HCT116 (cell line): Measurements from ENCODE around the gene SMG9. TPM values are rescaled to one million over a fixed set of nuclear protein-coding genes. Genes with fewer than 3 reads are reported as not detected.

Experiments
- ATAC-seq: fragments of 200-7000 bp; cut with Tn5 transposase; 2 replicates; pipeline ENCODE4 v1.9.1; 2020; ENCODE audit warnings: mild to moderate bottlenecking, moderate library complexity
- BruUV-seq: library from RNA; stranded (reverse); fragments of 400-500 nt; replicated peaks from 2 replicates; lab custom pipeline; 2021; lab: Mats Ljungman, UMichigan
- CTCF ChIA-PET: fragments of 300-600 bp; sonication (Branson Sonifier 250); formaldehyde crosslinking; loops from one replicate; lab custom pipeline; 2021; ENCODE audit warnings: antibody characterized with exemption; lab: Charles Lee
- POLR2A ChIA-PET: fragments of 300-600, 350-600 bp; sonication (Branson Sonifier 250); formaldehyde crosslinking; loops from one replicate; lab custom pipeline; 2021; ENCODE audit warnings: antibody characterized with exemption; lab: Charles Lee
- RAD21 ChIA-PET, 2 experiments: fragments of 300-600 bp; sonication (Branson Sonifier 250); formaldehyde crosslinking; loops; one replicate each; lab custom pipeline; 2023; ENCODE audit warnings: low total read pairs in 2 of 2; ENCODE audit not compliant: uncharacterized antibody in 2 of 2, unreplicated experiment in 2 of 2, low non-redundant PET in 1 of 2; lab: Charles Lee
- DNase-seq: peaks from one replicate; pipeline ENCODE4 v3.0.0-alpha.2; 2010; ENCODE audit warnings: low read depth, low spot score
- H2AFZ ChIP-seq: fragments of 200-600 bp; shearing (Covaris generic), sonication (generic); 2 replicates; pipeline ENCODE4 v1.6.1; 2017; ENCODE audit warnings: low read depth, mixed run types, mixed read lengths, antibody characterized with exemption, low read length; ENCODE audit not compliant: poor library complexity, severe bottlenecking
- H3K27ac ChIP-seq: 2 replicates; pipeline ENCODE4 v1.5.1; 2012; ENCODE audit warnings: low read depth, low read length
- H3K27me3 ChIP-seq: fragments of 200-600 bp; sonication (generic); 2 replicates; pipeline ENCODE4 v1.6.1; 2016; ENCODE audit warnings: mixed run types, low read length, mixed read lengths; ENCODE audit not compliant: insufficient read depth
- H3K36me3 ChIP-seq, 2 experiments: fragments of 200-500 bp in 1 of 2; fragments of 200-600 bp in 1 of 2; sonication (Bioruptor generic) in 1 of 2; sonication (generic) in 1 of 2; 2 replicates each; pipeline versions ENCODE4 v1.5.1 to v1.6.1; 2014 to 2016; ENCODE audit warnings: low read length in 2 of 2, inconsistent platforms in 1 of 2, mixed read lengths in 1 of 2, mixed run types in 1 of 2; ENCODE audit not compliant: insufficient read depth in 2 of 2, control insufficient read depth in 1 of 2
- H3K4me1 ChIP-seq, 2 experiments: fragments of 200-600 bp in 1 of 2; sonication (generic) in 1 of 2; 2 replicates each; pipeline versions ENCODE4 v1.5.1 to v1.6.1; 2012 to 2017; ENCODE audit warnings: low read length in 2 of 2, inconsistent platforms in 1 of 2, mild to moderate bottlenecking in 1 of 2, mixed read lengths in 1 of 2, mixed run types in 1 of 2, moderate library complexity in 1 of 2; ENCODE audit not compliant: insufficient read depth in 2 of 2, control insufficient read depth in 1 of 2
- H3K4me2 ChIP-seq: fragments of 200-600 bp; sonication (generic); 2 replicates; pipeline ENCODE4 v1.6.1; 2017; ENCODE audit warnings: mixed run types, low read length, mixed read lengths
- H3K4me3 ChIP-seq, 2 experiments: fragments of 200-600 bp in 1 of 2; sonication (generic) in 1 of 2; replicated peaks in 1 of 2; 2 replicates each; pipeline ENCODE4 v1.5.1; 2011 to 2016; ENCODE audit warnings: low read length in 2 of 2, control low read depth in 1 of 2, low read depth in 1 of 2, mild to moderate bottlenecking in 1 of 2, mixed read lengths in 1 of 2, mixed run types in 1 of 2
- H3K79me2 ChIP-seq: fragments of 200-600 bp; sonication (generic); 2 replicates; pipeline ENCODE4 v1.6.1; 2017; ENCODE audit warnings: mild to moderate bottlenecking, mixed run types, low read length, moderate library complexity, mixed read lengths; ENCODE audit not compliant: insufficient read depth
- H3K9ac ChIP-seq: fragments of 200-600 bp; sonication (generic); 2 replicates; pipeline ENCODE4 v1.6.1; 2016; ENCODE audit warnings: low read length, mixed read lengths
- H3K9me2 ChIP-seq: fragments of 200-600 bp; sonication (generic), shearing (Covaris generic); 2 replicates; pipeline ENCODE4 v1.6.1; 2017; ENCODE audit warnings: mixed run types, mild to moderate bottlenecking, moderate library complexity; ENCODE audit not compliant: insufficient read depth
- H3K9me3 ChIP-seq, 2 experiments: fragments of 200-500 bp in 1 of 2; fragments of 200-600 bp in 1 of 2; sonication (Bioruptor generic) in 1 of 2; sonication (generic) in 1 of 2; 2 replicates each; pipeline ENCODE4 v1.6.1; 2014 to 2017; ENCODE audit warnings: low read length in 2 of 2, mixed read lengths in 2 of 2, inconsistent platforms in 1 of 2, low read depth in 1 of 2, mild to moderate bottlenecking in 1 of 2, mixed run types in 1 of 2, moderate library complexity in 1 of 2; ENCODE audit not compliant: control insufficient read depth in 1 of 2, insufficient read depth in 1 of 2
- H4K20me1 ChIP-seq: fragments of 200-600 bp; sonication (generic), shearing (Covaris generic); 2 replicates; pipeline ENCODE4 v1.6.1; 2017; ENCODE audit warnings: mixed run types, mild to moderate bottlenecking, moderate library complexity; ENCODE audit not compliant: insufficient read depth
- EGR1 ChIP-seq: IDR thresholded peaks from 2 replicates; pipeline ENCODE4 v1.6.1; 2012; ENCODE audit warnings: low read depth
- EZH2 ChIP-seq: fragments of 200-600 bp; sonication (generic); IDR thresholded peaks from 2 replicates; pipeline ENCODE4 v1.6.1; 2017; ENCODE audit warnings: antibody characterized with exemption, mixed run types
- FOSL1 ChIP-seq: IDR thresholded peaks from 2 replicates; pipeline ENCODE4 v1.6.1; 2012; ENCODE audit warnings: low read depth
- JUND ChIP-seq: IDR thresholded peaks from 2 replicates; pipeline ENCODE4 v1.6.1; 2012
- POLR2A ChIP-seq: IDR thresholded peaks from 2 replicates; pipeline ENCODE4 v1.7.0; 2011; ENCODE audit warnings: borderline replicate concordance; ENCODE audit not compliant: insufficient read depth, insufficient read length; ENCODE audit errors: extremely low read depth
- POLR2AphosphoS5 ChIP-seq: IDR thresholded peaks from 2 replicates; pipeline ENCODE4 v1.6.1; 2011; ENCODE audit warnings: mild to moderate bottlenecking, low read depth, low read length, moderate library complexity
- RAD21 ChIP-seq: IDR thresholded peaks from 2 replicates; pipeline ENCODE4 v1.6.1; 2012; ENCODE audit warnings: low read depth, mild to moderate bottlenecking
- SIN3A ChIP-seq: IDR thresholded peaks from 2 replicates; pipeline ENCODE4 v1.6.1; 2012; ENCODE audit warnings: low read depth
- SP1 ChIP-seq: IDR thresholded peaks from 2 replicates; pipeline ENCODE4 v1.6.1; 2012; ENCODE audit warnings: low read depth
- TCF7L2 ChIP-seq: IDR thresholded peaks from 2 replicates; pipeline ENCODE4 v1.7.0; 2011; ENCODE audit warnings: borderline replicate concordance, inconsistent platforms; ENCODE audit not compliant: insufficient read depth, insufficient read length; ENCODE audit errors: extremely low read depth
- YY1 ChIP-seq: IDR thresholded peaks from 2 replicates; pipeline ENCODE4 v1.6.1; 2011; ENCODE audit warnings: low read length, low read depth, moderate library complexity, mild to moderate bottlenecking; ENCODE audit not compliant: insufficient replicate concordance; ENCODE audit errors: extremely low read depth
- intact Hi-C: fragments of 100-400 bp; cut with micrococcal nuclease; formaldehyde crosslinking; loops from 2 replicates; pipeline ENCODE4 v1.10.0; 2022
- total RNA-seq: library from RNA; stranded (reverse); gene quantifications from one replicate; pipeline ENCODE4 v1.2.1, GENCODE V29; 2021; ENCODE audit not compliant: unreplicated experiment
- TF ChIP-seq, protein P1 (sequence below): IDR thresholded peaks from 2 replicates; pipeline ENCODE4 v1.6.1; 2012
- TF ChIP-seq, protein P2 (sequence below), 3 experiments: fragments of 200-600 bp in 1 of 3; sonication (generic) in 1 of 3; IDR thresholded peaks in 2 of 3; conservative IDR thresholded peaks in 1 of 3; 2 replicates each; pipeline ENCODE4 v1.5.1; 2012 to 2017; ENCODE audit warnings: low read depth in 2 of 3, low read length in 2 of 3, antibody characterized with exemption in 1 of 3, borderline replicate concordance in 1 of 3, control low read depth in 1 of 3, mild to moderate bottlenecking in 1 of 3, mixed read lengths in 1 of 3, mixed run types in 1 of 3, moderate library complexity in 1 of 3; ENCODE audit not compliant: insufficient read depth in 1 of 3
- TF ChIP-seq, protein P3 (sequence below): IDR thresholded peaks from 2 replicates; pipeline ENCODE4 v1.6.1; 2012; ENCODE audit warnings: low read depth
- TF ChIP-seq, protein P4 (sequence below): IDR thresholded peaks from 2 replicates; pipeline ENCODE4 v1.6.1; 2012

Gene SMG9
- total RNA-seq, 1 experiment from 2014 or later = 80.2 TPM

DNA sequence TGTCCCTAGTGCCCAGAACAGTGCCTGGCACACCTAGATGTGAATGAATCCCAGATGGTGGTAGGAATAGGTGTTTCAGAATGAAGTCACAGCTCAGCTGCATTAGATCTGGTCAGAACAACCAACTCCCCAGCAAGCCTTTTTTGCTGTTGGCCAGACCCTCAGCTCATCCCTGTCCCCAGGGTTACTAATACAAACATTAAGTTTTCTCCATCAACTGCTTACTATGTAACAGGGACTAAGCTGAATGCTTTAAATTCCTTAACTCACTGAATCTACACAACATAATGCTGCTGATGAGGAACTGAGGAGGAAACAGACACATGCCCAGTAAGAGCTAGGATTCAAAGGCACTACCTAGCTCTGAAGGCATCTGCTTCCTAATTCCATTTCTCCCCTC, 18.8 kb downstream of the SMG9 start:
- H3K9me2 ChIP-seq = no peaks in the 10 kb centered on the region
- no peak for DNase-seq
- no peak overlapping the region for H3K4me2 ChIP-seq
- no peak overlapping the region for H3K27ac ChIP-seq
- BruUV-seq = TSS peak; percentile 14
- RAD21 ChIA-PET = no interaction called here
- no peak for ATAC-seq
- no peaks in the 10 kb centered on the region for H3K27me3 ChIP-seq
- H3K9me3 ChIP-seq = no peaks in the 10 kb centered on the region
- intact Hi-C loops = no loop called here
- H3K79me2 ChIP-seq = no peaks in the 10 kb centered on the region; the same call in 1 of the 2 replicates
- H2AFZ ChIP-seq = no peak overlapping the region
- no peak for TF ChIP-seq POLR2A
- no peak for TF ChIP-seq SP1
- TF ChIP-seq POLR2AphosphoS5 = no peak
- TF ChIP-seq, protein P1, sequence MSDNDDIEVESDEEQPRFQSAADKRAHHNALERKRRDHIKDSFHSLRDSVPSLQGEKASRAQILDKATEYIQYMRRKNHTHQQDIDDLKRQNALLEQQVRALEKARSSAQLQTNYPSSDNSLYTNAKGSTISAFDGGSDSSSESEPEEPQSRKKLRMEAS = no peak
- TF ChIP-seq YY1 = no peak
- TF ChIP-seq EZH2 = no peak
- TF ChIP-seq TCF7L2 = no peak
- no peak for TF ChIP-seq JUND
- TF ChIP-seq, protein P2, sequence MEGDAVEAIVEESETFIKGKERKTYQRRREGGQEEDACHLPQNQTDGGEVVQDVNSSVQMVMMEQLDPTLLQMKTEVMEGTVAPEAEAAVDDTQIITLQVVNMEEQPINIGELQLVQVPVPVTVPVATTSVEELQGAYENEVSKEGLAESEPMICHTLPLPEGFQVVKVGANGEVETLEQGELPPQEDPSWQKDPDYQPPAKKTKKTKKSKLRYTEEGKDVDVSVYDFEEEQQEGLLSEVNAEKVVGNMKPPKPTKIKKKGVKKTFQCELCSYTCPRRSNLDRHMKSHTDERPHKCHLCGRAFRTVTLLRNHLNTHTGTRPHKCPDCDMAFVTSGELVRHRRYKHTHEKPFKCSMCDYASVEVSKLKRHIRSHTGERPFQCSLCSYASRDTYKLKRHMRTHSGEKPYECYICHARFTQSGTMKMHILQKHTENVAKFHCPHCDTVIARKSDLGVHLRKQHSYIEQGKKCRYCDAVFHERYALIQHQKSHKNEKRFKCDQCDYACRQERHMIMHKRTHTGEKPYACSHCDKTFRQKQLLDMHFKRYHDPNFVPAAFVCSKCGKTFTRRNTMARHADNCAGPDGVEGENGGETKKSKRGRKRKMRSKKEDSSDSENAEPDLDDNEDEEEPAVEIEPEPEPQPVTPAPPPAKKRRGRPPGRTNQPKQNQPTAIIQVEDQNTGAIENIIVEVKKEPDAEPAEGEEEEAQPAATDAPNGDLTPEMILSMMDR (IDR thresholded peaks at IDR 0.05 in 2 of 3, conservative IDR thresholded peaks at IDR 0.05 in 1 of 3; ENCODE audit: borderline replicate concordance in 1 of 3, insufficient read depth in 1 of 3, low read depth in 2 of 3, low read length in 2 of 3) = no peak
- no peak for TF ChIP-seq EGR1
- TF ChIP-seq FOSL1 = no peak
- no peak for TF ChIP-seq SIN3A
- TF ChIP-seq, protein P3, sequence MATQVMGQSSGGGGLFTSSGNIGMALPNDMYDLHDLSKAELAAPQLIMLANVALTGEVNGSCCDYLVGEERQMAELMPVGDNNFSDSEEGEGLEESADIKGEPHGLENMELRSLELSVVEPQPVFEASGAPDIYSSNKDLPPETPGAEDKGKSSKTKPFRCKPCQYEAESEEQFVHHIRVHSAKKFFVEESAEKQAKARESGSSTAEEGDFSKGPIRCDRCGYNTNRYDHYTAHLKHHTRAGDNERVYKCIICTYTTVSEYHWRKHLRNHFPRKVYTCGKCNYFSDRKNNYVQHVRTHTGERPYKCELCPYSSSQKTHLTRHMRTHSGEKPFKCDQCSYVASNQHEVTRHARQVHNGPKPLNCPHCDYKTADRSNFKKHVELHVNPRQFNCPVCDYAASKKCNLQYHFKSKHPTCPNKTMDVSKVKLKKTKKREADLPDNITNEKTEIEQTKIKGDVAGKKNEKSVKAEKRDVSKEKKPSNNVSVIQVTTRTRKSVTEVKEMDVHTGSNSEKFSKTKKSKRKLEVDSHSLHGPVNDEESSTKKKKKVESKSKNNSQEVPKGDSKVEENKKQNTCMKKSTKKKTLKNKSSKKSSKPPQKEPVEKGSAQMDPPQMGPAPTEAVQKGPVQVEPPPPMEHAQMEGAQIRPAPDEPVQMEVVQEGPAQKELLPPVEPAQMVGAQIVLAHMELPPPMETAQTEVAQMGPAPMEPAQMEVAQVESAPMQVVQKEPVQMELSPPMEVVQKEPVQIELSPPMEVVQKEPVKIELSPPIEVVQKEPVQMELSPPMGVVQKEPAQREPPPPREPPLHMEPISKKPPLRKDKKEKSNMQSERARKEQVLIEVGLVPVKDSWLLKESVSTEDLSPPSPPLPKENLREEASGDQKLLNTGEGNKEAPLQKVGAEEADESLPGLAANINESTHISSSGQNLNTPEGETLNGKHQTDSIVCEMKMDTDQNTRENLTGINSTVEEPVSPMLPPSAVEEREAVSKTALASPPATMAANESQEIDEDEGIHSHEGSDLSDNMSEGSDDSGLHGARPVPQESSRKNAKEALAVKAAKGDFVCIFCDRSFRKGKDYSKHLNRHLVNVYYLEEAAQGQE = no peak
- TF ChIP-seq, protein P4, sequence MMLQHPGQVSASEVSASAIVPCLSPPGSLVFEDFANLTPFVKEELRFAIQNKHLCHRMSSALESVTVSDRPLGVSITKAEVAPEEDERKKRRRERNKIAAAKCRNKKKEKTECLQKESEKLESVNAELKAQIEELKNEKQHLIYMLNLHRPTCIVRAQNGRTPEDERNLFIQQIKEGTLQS = no peak
- TF ChIP-seq RAD21 = no peak
- H4K20me1 ChIP-seq = no peaks in the 10 kb centered on the region
- H3K4me3 ChIP-seq = no peak overlapping the region
- POLR2A ChIA-PET = no interaction called here
- peaks cover 20 to 24% of the 10 kb centered on the region in 2 experiments for H3K4me1 ChIP-seq
- no peak overlapping the region for H3K9ac ChIP-seq
- peaks cover 36 to 71% of the 10 kb centered on the region in 2 experiments for H3K36me3 ChIP-seq
- CTCF ChIA-PET = interaction anchor here (0.6 kb wide), 1 partner anchor 8 kb away, joined by 3 read pairs; no protein-coding TSS in a partner anchor
